Loucy (cell line): Measurements from ENCODE around the gene CIDEB.

Source experiments
- H2AFZ ChIP-seq: fragments of 200-600 bp; sonication (generic); 2 replicates; pipeline ENCODE4 v1.6.0; 2016; ENCODE audit warnings: antibody characterized with exemption, mild to moderate bottlenecking, low read length, moderate library complexity
- H3F3A ChIP-seq: fragments of 200-600 bp; 2 replicates; pipeline ENCODE4 v1.6.0; 2016; ENCODE audit warnings: antibody characterized with exemption, low read depth, mild to moderate bottlenecking
- H3K27me3 ChIP-seq: fragments of 200-600 bp; sonication (generic); 2 replicates; pipeline ENCODE4 v1.6.1; 2014; ENCODE audit warnings: low read length, mild to moderate bottlenecking; ENCODE audit not compliant: insufficient read depth, poor library complexity, severe bottlenecking
- H3K36me3 ChIP-seq: fragments of 200-600 bp; sonication (generic); 2 replicates; pipeline ENCODE4 v1.6.1; 2016; ENCODE audit warnings: low read length; ENCODE audit not compliant: insufficient read depth
- H3K4me1 ChIP-seq: fragments of 200-600 bp; sonication (generic); 2 replicates; pipeline ENCODE4 v1.5.1; 2014; ENCODE audit warnings: low read length, mild to moderate bottlenecking; ENCODE audit not compliant: insufficient read depth, poor library complexity, severe bottlenecking
- H3K4me2 ChIP-seq: fragments of 200-600 bp; sonication (generic); 2 replicates; pipeline ENCODE4 v1.6.0; 2014; ENCODE audit warnings: antibody characterized with exemption, low read length, low read depth, mild to moderate bottlenecking; ENCODE audit not compliant: poor library complexity, severe bottlenecking
- H3K4me3 ChIP-seq: fragments of 200-600 bp; sonication (generic); 2 replicates; pipeline ENCODE4 v1.5.1; 2014; ENCODE audit warnings: low read length, mild to moderate bottlenecking, mixed read lengths; ENCODE audit not compliant: poor library complexity, severe bottlenecking
- H3K79me2 ChIP-seq: fragments of 200-600 bp; sonication (generic); 2 replicates; pipeline ENCODE4 v1.6.1; 2014; ENCODE audit warnings: low read length; ENCODE audit not compliant: insufficient read depth
- H3K9ac ChIP-seq: fragments of 200-600 bp; sonication (generic); 2 replicates; pipeline ENCODE4 v1.6.0; 2014; ENCODE audit warnings: mild to moderate bottlenecking, low read depth, low read length, moderate library complexity; ENCODE audit not compliant: poor library complexity, severe bottlenecking
- H3K9me2 ChIP-seq: fragments of 200-600 bp; sonication (generic); replicated peaks from 2 replicates; pipeline ENCODE4 v1.6.1; 2016; ENCODE audit warnings: low read depth, low read length, mixed read lengths
- H3K9me3 ChIP-seq: fragments of 200-600 bp; sonication (generic); 2 replicates; pipeline ENCODE4 v1.6.1; 2014; ENCODE audit warnings: mild to moderate bottlenecking, antibody characterized with exemption, low read length, low read depth; ENCODE audit not compliant: insufficient read depth
- H4K20me1 ChIP-seq: fragments of 200-600 bp; sonication (generic); 2 replicates; pipeline ENCODE4 v1.6.0; 2014; ENCODE audit warnings: antibody characterized with exemption, low read length, mild to moderate bottlenecking; ENCODE audit not compliant: insufficient read depth, poor library complexity, severe bottlenecking
- CTCF ChIP-seq: fragments of 200-600 bp; sonication (generic); conservative IDR thresholded peaks from 2 replicates; pipeline ENCODE4 v1.5.1; 2014; ENCODE audit warnings: mild to moderate bottlenecking, antibody characterized with exemption, low read length
- EZH2phosphoT487 ChIP-seq: fragments of 200-600 bp; IDR thresholded peaks from 2 replicates; pipeline ENCODE4 v1.6.1; 2018; ENCODE audit warnings: antibody characterized with exemption, mild to moderate bottlenecking, moderate library complexity, borderline replicate concordance

The CIDEB gene

GRCh38 chr14:24283796-24284460 lies 23.8 kb downstream of the CIDEB start:
- no peak overlapping the region for H3K4me2 ChIP-seq

GRCh38 chr14:24282736-24283135 lies 25.0 kb downstream of the CIDEB start:
- H2AFZ ChIP-seq = no peak overlapping the region
- no peaks in the 10 kb centered on the region for H3K27me3 ChIP-seq
- no peak overlapping the region for H3K4me3 ChIP-seq
- H3K4me1 ChIP-seq = peaks cover 17% of the 10 kb centered on the region
- no peak overlapping the region for H3K9ac ChIP-seq
- TF ChIP-seq EZH2phosphoT487 = no peak
- no peak for TF ChIP-seq CTCF
- no peaks in the 10 kb centered on the region for H3K79me2 ChIP-seq
- no peak overlapping the region for H3K4me2 ChIP-seq
- H3K36me3 ChIP-seq = no peaks in the 10 kb centered on the region
- H3K9me3 ChIP-seq = no peaks in the 10 kb centered on the region
- no peaks in the 10 kb centered on the region for H3K9me2 ChIP-seq
- no peaks in the 10 kb centered on the region for H4K20me1 ChIP-seq
- no peaks in the 10 kb centered on the region for H3F3A ChIP-seq

More at GRCh38 chr14:24283796-24284460, 23.8 kb downstream of the CIDEB start:
- Histone ChIP-seq H3K4me3 (no peak overlapping the region), H3K27me3 (no peaks in the 10 kb centered on the region), H3K9me2 (no peaks in the 10 kb centered on the region), H3K9me3 (no peaks in the 10 kb centered on the region), H3K79me2 (no peaks in the 10 kb centered on the region), H4K20me1 (no peaks in the 10 kb centered on the region), H3K4me1 (peaks cover 5% of the 10 kb centered on the region), H3F3A (no peaks in the 10 kb centered on the region), H3K36me3 (no peaks in the 10 kb centered on the region), H2AFZ (no peak overlapping the region), H3K9ac (no peak overlapping the region)
- TF ChIP-seq EZH2phosphoT487 (no peak), CTCF (no peak)

GRCh38 chr14:24281636-24282035 lies 26.1 kb downstream of the CIDEB start:
- TF ChIP-seq CTCF = no peak

More at GRCh38 chr14:24281636-24282035, 26.1 kb downstream of the CIDEB start:
- H3K27me3 ChIP-seq = no peaks in the 10 kb centered on the region
- no peak overlapping the region for H3K4me2 ChIP-seq
- no peaks in the 10 kb centered on the region for H3F3A ChIP-seq
- H3K9ac ChIP-seq = no peak overlapping the region
- H3K4me1 ChIP-seq = peaks cover 24% of the 10 kb centered on the region
- H3K9me2 ChIP-seq = no peaks in the 10 kb centered on the region
- H3K9me3 ChIP-seq = no peaks in the 10 kb centered on the region
- no peak overlapping the region for H3K4me3 ChIP-seq
- no peak overlapping the region for H2AFZ ChIP-seq
- no peaks in the 10 kb centered on the region for H3K79me2 ChIP-seq
- no peaks in the 10 kb centered on the region for H3K36me3 ChIP-seq
- H4K20me1 ChIP-seq = no peaks in the 10 kb centered on the region
